ENCODE data around the gene MALT1.

DNA sequence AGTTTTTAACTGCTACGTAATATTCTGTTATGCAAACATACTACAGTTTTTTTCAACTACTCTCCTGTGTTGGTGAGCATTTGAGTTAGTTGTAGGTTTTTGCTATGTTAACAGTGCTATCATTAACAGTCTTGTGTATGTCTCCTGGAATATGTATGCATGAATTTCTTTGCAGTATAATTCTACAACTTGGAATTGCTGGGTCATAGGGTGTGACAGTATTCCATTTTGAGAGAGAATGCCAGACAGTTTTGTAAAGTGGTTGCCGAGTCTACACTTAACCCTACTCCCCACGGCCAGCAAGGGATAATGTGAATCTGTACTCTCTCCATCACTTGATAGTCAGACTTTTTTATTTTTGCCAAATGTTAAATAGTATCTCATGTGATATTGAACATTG lies 67.1 kb downstream of the MALT1 start:
- TF ChIP-seq, protein P1, sequence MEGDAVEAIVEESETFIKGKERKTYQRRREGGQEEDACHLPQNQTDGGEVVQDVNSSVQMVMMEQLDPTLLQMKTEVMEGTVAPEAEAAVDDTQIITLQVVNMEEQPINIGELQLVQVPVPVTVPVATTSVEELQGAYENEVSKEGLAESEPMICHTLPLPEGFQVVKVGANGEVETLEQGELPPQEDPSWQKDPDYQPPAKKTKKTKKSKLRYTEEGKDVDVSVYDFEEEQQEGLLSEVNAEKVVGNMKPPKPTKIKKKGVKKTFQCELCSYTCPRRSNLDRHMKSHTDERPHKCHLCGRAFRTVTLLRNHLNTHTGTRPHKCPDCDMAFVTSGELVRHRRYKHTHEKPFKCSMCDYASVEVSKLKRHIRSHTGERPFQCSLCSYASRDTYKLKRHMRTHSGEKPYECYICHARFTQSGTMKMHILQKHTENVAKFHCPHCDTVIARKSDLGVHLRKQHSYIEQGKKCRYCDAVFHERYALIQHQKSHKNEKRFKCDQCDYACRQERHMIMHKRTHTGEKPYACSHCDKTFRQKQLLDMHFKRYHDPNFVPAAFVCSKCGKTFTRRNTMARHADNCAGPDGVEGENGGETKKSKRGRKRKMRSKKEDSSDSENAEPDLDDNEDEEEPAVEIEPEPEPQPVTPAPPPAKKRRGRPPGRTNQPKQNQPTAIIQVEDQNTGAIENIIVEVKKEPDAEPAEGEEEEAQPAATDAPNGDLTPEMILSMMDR (IDR thresholded peaks at IDR 0.05): no peak
- TF ChIP-seq POLR2A (IDR thresholded peaks at IDR 0.05): no peak
